Measurements from ENCODE around the gene DSCAM.

Gene DSCAM

DNA sequence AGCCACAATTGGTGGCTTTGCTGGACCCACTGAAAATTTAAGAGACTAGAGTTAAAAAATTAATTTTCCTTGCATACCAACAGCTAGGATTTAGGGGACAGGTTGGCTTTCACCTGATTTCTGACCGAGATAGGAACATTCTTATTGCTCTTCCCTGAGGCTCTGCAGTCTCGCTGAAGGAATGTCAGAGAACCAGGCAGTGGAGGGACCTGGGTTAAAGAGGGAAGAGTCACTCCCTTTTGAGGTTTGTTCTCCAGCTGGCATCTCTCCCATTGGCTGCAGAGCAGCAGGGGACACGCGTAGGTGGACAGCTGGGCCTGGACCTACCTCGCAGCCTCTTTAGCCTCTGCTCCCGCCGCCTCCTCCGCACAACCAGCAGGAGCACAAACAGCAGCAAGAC, 772.2 kb downstream of the DSCAM start:
- TF ChIP-seq TCF12 (IDR thresholded peaks at IDR 0.05; ENCODE audit: low read depth) (no peak), CREB1 (IDR thresholded peaks at IDR 0.05; ENCODE audit: low read depth) (no peak), NFIC (IDR thresholded peaks at IDR 0.05) (no peak), YY1 (IDR thresholded peaks at IDR 0.05; ENCODE audit: low read depth) (no peak), EGR1 (IDR thresholded peaks at IDR 0.05) (no peak), EP300 (IDR thresholded peaks at IDR 0.05; ENCODE audit: borderline replicate concordance) (no peak), CEBPB (IDR thresholded peaks at IDR 0.05) (no peak), RAD21 (IDR thresholded peaks at IDR 0.05; ENCODE audit: low read depth) (no peak)
- TF ChIP-seq, protein P1, sequence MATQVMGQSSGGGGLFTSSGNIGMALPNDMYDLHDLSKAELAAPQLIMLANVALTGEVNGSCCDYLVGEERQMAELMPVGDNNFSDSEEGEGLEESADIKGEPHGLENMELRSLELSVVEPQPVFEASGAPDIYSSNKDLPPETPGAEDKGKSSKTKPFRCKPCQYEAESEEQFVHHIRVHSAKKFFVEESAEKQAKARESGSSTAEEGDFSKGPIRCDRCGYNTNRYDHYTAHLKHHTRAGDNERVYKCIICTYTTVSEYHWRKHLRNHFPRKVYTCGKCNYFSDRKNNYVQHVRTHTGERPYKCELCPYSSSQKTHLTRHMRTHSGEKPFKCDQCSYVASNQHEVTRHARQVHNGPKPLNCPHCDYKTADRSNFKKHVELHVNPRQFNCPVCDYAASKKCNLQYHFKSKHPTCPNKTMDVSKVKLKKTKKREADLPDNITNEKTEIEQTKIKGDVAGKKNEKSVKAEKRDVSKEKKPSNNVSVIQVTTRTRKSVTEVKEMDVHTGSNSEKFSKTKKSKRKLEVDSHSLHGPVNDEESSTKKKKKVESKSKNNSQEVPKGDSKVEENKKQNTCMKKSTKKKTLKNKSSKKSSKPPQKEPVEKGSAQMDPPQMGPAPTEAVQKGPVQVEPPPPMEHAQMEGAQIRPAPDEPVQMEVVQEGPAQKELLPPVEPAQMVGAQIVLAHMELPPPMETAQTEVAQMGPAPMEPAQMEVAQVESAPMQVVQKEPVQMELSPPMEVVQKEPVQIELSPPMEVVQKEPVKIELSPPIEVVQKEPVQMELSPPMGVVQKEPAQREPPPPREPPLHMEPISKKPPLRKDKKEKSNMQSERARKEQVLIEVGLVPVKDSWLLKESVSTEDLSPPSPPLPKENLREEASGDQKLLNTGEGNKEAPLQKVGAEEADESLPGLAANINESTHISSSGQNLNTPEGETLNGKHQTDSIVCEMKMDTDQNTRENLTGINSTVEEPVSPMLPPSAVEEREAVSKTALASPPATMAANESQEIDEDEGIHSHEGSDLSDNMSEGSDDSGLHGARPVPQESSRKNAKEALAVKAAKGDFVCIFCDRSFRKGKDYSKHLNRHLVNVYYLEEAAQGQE (IDR thresholded peaks at IDR 0.05; ENCODE audit: low read depth) = no peak
- TF ChIP-seq, protein P2, sequence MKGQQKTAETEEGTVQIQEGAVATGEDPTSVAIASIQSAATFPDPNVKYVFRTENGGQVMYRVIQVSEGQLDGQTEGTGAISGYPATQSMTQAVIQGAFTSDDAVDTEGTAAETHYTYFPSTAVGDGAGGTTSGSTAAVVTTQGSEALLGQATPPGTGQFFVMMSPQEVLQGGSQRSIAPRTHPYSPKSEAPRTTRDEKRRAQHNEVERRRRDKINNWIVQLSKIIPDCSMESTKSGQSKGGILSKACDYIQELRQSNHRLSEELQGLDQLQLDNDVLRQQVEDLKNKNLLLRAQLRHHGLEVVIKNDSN (IDR thresholded peaks at IDR 0.05) = no peak
- TF ChIP-seq, protein P3, sequence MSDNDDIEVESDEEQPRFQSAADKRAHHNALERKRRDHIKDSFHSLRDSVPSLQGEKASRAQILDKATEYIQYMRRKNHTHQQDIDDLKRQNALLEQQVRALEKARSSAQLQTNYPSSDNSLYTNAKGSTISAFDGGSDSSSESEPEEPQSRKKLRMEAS (IDR thresholded peaks at IDR 0.05) = no peak

DNA sequence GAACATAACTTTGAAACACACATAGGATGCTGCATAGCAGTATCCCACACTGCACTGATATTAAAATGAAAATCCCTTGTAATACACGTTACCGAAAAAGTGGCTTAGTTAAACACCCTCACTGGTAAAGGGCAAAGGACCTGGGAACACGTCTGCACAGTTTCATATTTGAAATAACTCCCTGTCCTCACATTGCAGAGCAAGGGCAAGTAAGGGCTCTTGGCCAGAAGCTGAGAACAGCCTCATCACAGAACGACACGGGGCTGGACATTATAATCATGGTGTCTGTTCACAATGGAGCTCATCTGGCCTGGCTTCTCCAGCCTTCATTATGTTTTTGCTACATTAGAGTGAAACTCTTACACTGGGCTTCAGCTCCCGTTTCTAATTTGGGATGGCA, 772.8 kb downstream of the DSCAM start:
- TF ChIP-seq CEBPB (IDR thresholded peaks at IDR 0.05) (no peak), RAD21 (IDR thresholded peaks at IDR 0.05; ENCODE audit: low read depth) (no peak), YY1 (IDR thresholded peaks at IDR 0.05; ENCODE audit: low read depth) (no peak), TAF1 (IDR thresholded peaks at IDR 0.05; ENCODE audit: low read depth) (no peak), ZBTB7A (IDR thresholded peaks at IDR 0.05; ENCODE audit: low read depth) (no peak)

DNA sequence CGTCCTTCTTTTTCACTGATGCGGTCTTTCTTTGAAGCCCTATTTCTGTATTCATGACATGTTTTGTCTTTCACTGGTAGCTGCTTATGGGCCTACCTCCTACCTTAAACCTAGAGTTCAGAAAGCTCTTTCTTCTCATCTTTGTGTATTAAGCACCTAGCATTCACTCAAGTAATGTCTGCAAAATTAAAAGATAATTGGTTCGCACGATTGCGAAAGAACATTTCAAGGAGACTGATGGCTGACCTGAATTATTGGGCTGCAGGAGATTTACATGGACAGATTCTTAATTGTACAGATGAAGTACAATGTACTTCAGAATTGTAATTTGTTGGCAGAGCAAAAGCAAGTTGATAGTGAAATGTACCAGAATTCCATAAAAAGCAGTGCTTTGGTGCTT, 773.3 kb downstream of the DSCAM start:
- TF ChIP-seq NFIC (IDR thresholded peaks at IDR 0.05) (no peak), CEBPB (IDR thresholded peaks at IDR 0.05) (no peak), TEAD4 (IDR thresholded peaks at IDR 0.05) (no peak), TAF1 (IDR thresholded peaks at IDR 0.05; ENCODE audit: low read depth) (no peak), FOXM1 (IDR thresholded peaks at IDR 0.05; ENCODE audit: borderline replicate concordance, low read depth) (no peak), YY1 (IDR thresholded peaks at IDR 0.05; ENCODE audit: low read depth) (no peak)
- TF ChIP-seq, protein P3 (IDR thresholded peaks at IDR 0.05) = no peak
- TF ChIP-seq, protein P2 (IDR thresholded peaks at IDR 0.05) = no peak

DNA sequence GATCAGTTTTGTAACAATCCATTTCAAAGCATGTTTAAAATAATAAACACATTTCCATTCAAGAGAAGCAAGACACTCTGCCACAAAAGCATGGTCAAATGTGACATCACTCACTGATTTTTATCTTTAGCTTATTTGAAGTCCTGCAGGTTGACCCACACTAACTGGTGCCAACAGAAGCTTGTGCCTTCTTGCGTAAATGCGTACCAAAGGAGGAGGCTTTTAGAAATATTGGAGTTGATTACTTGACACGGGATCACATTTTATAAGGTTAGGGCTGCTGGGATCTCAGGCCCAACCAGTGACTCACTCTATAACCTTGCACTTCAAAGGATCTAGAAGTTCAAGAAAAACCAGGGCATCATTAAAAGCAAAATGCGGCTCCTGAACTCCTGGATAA, 776.1 kb downstream of the DSCAM start:
- TF ChIP-seq EP300 (IDR thresholded peaks at IDR 0.05; ENCODE audit: borderline replicate concordance) (no peak), TCF12 (IDR thresholded peaks at IDR 0.05; ENCODE audit: low read depth) (no peak), CEBPB (IDR thresholded peaks at IDR 0.05) (no peak)
- TF ChIP-seq, protein P3 (IDR thresholded peaks at IDR 0.05) = no peak

DNA sequence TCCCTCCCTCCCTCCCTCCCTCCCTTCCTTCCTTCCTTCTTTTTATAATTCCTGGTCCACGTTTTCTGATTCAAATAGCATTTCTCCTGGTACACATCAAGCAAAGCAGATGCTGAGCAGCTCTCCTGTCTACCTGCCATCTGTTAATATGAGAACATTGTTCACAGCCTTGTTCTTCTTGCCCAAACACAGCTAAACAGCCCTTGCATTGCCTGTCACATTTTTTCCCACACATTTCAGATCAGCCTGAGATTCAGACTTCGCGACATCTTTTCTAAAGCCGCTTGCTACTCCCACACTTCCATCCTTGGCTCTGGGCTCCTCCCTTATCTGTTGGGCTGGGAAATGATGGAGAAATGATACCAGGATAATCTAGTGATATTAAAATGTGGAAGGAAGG, 779.2 kb downstream of the DSCAM start:
- TF ChIP-seq CEBPB (IDR thresholded peaks at IDR 0.05) (no peak), FOXM1 (IDR thresholded peaks at IDR 0.05; ENCODE audit: borderline replicate concordance, low read depth) (no peak), YY1 (IDR thresholded peaks at IDR 0.05; ENCODE audit: low read depth) (no peak), EP300 (IDR thresholded peaks at IDR 0.05; ENCODE audit: borderline replicate concordance) (no peak)
- TF ChIP-seq, protein P3 (IDR thresholded peaks at IDR 0.05) = no peak

DNA sequence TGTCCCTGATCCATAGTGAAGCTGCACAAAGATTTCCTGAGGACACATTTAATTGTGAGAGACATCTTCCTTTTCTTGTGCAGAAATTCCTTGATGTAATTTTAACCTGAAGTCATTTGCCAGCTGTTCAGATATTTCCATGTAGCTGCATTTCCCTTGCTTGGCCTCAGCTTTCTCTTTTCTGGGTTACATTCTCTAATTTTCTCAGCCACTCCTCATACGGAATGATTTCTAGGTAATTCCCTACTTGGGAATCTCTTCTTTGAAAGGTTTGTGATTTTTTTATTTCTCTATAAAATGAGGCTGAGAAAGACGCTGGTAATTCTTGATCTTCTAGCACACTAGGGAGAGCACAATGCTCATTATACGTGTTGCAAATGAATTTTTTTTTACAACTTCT, 780.7 kb downstream of the DSCAM start:
- TF ChIP-seq, protein P2 (IDR thresholded peaks at IDR 0.05) = no peak
- TF ChIP-seq ZBTB7A (IDR thresholded peaks at IDR 0.05; ENCODE audit: low read depth) = no peak
- TF ChIP-seq TAF1 (IDR thresholded peaks at IDR 0.05; ENCODE audit: low read depth) = no peak
- TF ChIP-seq RAD21 (IDR thresholded peaks at IDR 0.05; ENCODE audit: low read depth) = no peak
- no peak for TF ChIP-seq TCF12 (IDR thresholded peaks at IDR 0.05; ENCODE audit: low read depth)
- TF ChIP-seq CEBPB (IDR thresholded peaks at IDR 0.05) = no peak
- TF ChIP-seq, protein P1 (IDR thresholded peaks at IDR 0.05; ENCODE audit: low read depth) = no peak
- no peak for TF ChIP-seq YY1 (IDR thresholded peaks at IDR 0.05; ENCODE audit: low read depth)

All from Ishikawa (cell line).